ENCODE results near the gene SCRN1. TPM values are rescaled to one million over a fixed set of nuclear protein-coding genes. Genes with fewer than 3 reads are reported as not detected.

SCRN1 gene
- total RNA-seq, 5 donors from 2014 or later (not counting 1 experiment from before 2014, with no cell fraction given), result 3.4 to 12.5 (median 5.7) TPM

DNA sequence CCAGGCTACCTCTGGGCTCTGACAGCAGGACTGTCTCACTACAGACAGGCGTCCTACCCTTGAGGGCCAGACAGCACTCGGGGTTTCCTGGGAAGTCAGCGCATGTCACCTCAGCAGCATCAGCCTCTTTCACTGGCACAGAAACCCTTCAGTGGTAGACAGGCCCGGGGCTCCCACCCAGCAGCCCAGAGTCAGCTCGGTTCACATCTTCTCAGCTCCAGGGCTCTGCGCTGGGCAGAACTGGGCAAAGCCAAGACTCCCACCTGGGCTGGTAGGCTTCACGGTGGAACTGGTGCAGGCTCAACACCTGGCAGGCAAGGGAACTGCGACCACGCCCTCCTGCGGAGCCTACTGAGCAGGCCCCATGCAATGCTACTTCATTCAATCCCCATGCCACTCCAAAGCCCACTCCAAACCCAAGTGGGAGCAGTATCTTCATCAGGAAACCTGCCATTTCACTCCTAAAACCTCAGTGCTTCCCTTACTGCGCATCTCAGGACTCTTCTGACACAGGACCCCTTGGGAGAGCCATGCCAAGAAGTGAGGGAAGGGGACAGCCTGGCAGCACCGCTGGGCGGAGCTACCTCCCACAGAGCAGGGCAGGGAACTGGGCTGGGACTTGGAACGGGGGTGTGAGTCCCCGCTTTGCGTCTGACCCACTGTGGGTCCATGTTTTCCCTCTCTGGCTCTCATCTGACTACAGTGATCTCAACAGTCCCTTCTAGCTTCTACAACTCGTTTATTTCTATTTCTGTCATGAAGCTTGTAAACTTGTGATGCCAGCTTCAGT lies 60.4 kb downstream of the SCRN1 start:
- Mint-ChIP-seq H3K27ac (no peak overlapping the region), H3K4me3 (no peak overlapping the region), H3K36me3 (no peaks in the 10 kb centered on the region), H3K9me3 (no peaks in the 10 kb centered on the region), H3K4me1 (no peaks in the 10 kb centered on the region), H3K27me3 (peaks cover 3 to 14% of the 10 kb centered on the region in 2 donors)
- CTCF ChIA-PET, result interaction anchor here in 1 of 2 donors (1.3 kb wide), 1 partner anchor 8 kb away, joined by 6 read pairs; no protein-coding TSS in a partner anchor
- POLR2A ChIA-PET, result no interaction called here
- H3K27me3 ChIP-seq (replicated peaks in 1 of 2; ENCODE audit: control insufficient read depth in 2 of 2, extremely low read depth in 1 of 2, insufficient read depth in 2 of 2, low read length in 1 of 2), result peaks cover 0 to 2% of the 10 kb centered on the region in 2 experiments
- no peak overlapping the region for H3K27ac ChIP-seq (ENCODE audit: low read length)
- 78% methylated on average over 13 of the region's 17 CpGs for WGBS (ENCODE audit: insufficient coverage)
- no peaks in the 10 kb centered on the region for H3K36me3 ChIP-seq (ENCODE audit: control insufficient read depth in 2 of 2, extremely low read depth in 1 of 2, insufficient read depth in 1 of 2, low read length in 1 of 2)
- no peaks in the 10 kb centered on the region for H3K9me3 ChIP-seq
- H3K4me3 ChIP-seq (ENCODE audit: control insufficient read depth in 1 of 2, extremely low read depth in 1 of 2, low read length in 1 of 2), result no peak overlapping the region
- no peak for ATAC-seq (replicated peaks in 1 of 4)
- no peaks in the 10 kb centered on the region for H3K4me1 ChIP-seq (ENCODE audit: control insufficient read depth in 1 of 2, extremely low read depth in 1 of 2, insufficient read depth in 2 of 2, low read length in 2 of 2)
- DNase-seq, result no peak

DNA sequence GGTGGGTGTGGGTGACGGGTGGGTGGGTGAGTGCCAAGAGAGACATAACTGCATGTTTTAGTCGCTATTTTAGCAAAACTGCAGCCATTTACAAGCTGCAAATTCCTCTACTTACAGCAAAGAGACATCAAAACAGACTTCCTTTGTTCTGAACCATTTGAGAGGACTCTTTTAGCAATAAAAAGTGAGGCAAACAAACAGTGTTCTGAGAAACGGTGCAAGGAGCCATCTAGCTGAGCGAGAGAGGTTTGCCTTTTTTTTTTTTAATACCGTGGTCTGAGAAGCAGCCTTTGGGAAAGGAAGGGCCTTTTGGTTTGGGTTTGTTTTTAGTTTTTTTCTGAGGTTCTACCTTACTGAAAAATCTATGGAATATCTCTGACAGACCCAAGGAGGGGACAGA lies 62.9 kb downstream of the SCRN1 start:
- H3K4me3 ChIP-seq (ENCODE audit: control insufficient read depth in 1 of 2, extremely low read depth in 1 of 2, low read length in 1 of 2), result no peak overlapping the region
- H3K4me1 ChIP-seq (ENCODE audit: control insufficient read depth in 1 of 2, extremely low read depth in 1 of 2, insufficient read depth in 2 of 2, low read length in 2 of 2), result no peaks in the 10 kb centered on the region
- Mint-ChIP-seq H3K36me3 (no peaks in the 10 kb centered on the region), H3K27ac (no peak overlapping the region), H3K4me1 (no peaks in the 10 kb centered on the region), H3K4me3 (no peak overlapping the region), H3K27me3 (peaks cover 0 to 19% of the 10 kb centered on the region in 2 donors), H3K9me3 (no peaks in the 10 kb centered on the region)
- no peak for DNase-seq
- ATAC-seq (replicated peaks in 1 of 4), result no peak
- no peaks in the 10 kb centered on the region for H3K9me3 ChIP-seq
- ChIA-PET POLR2A (no interaction called here), CTCF (interaction anchor here in 1 of 2 donors (0.6 kb wide), 1 partner anchor 19 kb away, joined by 3 read pairs; no protein-coding TSS in a partner anchor)
- WGBS (ENCODE audit: insufficient coverage), result 72% methylated on average over 2 of the region's 5 CpGs
- peaks cover 0 to 2% of the 10 kb centered on the region in 2 experiments for H3K27me3 ChIP-seq (replicated peaks in 1 of 2; ENCODE audit: control insufficient read depth in 2 of 2, extremely low read depth in 1 of 2, insufficient read depth in 2 of 2, low read length in 1 of 2)
- H3K36me3 ChIP-seq (ENCODE audit: control insufficient read depth in 2 of 2, extremely low read depth in 1 of 2, insufficient read depth in 1 of 2, low read length in 1 of 2), result peaks cover 0 to 5% of the 10 kb centered on the region in 2 donors
- no peak overlapping the region for H3K27ac ChIP-seq (ENCODE audit: low read length)

DNA sequence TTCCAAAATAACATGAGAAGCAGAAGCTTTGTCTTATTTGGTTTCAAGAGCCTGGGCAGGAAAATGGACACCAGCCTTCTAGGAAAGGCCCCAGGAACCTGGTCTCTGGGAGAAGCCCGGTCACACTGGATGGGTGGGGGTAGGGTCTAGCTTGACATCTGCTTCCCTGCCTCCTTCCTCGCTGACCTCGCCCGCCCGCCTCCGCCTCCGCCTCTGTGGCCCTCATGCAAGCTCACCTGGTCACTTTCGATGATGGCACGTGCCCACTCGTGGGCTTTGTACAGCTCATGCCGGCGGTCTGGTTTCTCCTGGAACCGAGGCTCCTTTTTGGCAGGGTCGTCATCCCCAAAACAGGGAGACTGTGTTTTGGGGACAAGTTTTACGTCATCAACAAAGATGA lies 63.4 kb downstream of the SCRN1 start:
- Histone ChIP-seq H3K36me3 (ENCODE audit: control insufficient read depth in 2 of 2, extremely low read depth in 1 of 2, insufficient read depth in 1 of 2, low read length in 1 of 2) (peaks cover 0 to 5% of the 10 kb centered on the region in 2 donors), H3K4me3 (ENCODE audit: control insufficient read depth in 1 of 2, extremely low read depth in 1 of 2, low read length in 1 of 2) (no peak overlapping the region), H3K27ac (ENCODE audit: low read length) (no peak overlapping the region), H3K9me3 (no peaks in the 10 kb centered on the region), H3K4me1 (ENCODE audit: control insufficient read depth in 1 of 2, extremely low read depth in 1 of 2, insufficient read depth in 2 of 2, low read length in 2 of 2) (no peaks in the 10 kb centered on the region), H3K27me3 (replicated peaks in 1 of 2; ENCODE audit: control insufficient read depth in 2 of 2, extremely low read depth in 1 of 2, insufficient read depth in 2 of 2, low read length in 1 of 2) (peaks cover 0 to 2% of the 10 kb centered on the region in 2 experiments)
- peaks cover 0 to 19% of the 10 kb centered on the region in 2 donors for H3K27me3 Mint-ChIP-seq
- H3K4me1 Mint-ChIP-seq, result no peaks in the 10 kb centered on the region
- H3K27ac Mint-ChIP-seq, result no peak overlapping the region
- ATAC-seq (replicated peaks in 1 of 4) (no peak), DNase-seq (no peak)
- ChIA-PET POLR2A (no interaction called here), CTCF (interaction anchor here (0.6 to 0.7 kb wide), 2 partner anchors 19 to 135 kb away, joined by 3 to 10 read pairs; no protein-coding TSS in a partner anchor)
- H3K4me3 Mint-ChIP-seq, result no peak overlapping the region
- no peaks in the 10 kb centered on the region for H3K36me3 Mint-ChIP-seq
- 91% methylated on average over 12 of the region's 15 CpGs for WGBS (ENCODE audit: insufficient coverage)
- no peaks in the 10 kb centered on the region for H3K9me3 Mint-ChIP-seq

DNA sequence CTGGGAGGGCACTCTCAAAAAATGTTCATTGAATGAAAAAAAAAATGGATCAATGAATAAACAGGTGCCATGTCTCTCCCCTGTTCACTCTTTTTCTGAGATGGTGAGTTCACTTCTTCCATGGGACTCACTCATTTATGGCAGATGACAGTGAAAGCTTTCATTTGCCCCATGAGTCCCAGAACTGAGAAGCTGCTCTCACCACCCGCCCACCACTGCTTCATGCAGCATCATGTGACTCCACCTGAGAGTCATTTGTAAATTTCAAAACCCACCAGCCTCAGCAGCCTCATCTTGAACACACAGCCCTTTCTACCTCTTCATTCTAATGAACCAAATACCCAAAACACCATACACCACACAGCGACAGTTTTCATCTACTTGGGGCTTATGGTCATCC lies 64.9 kb downstream of the SCRN1 start:
- Mint-ChIP-seq H3K4me3 (no peak overlapping the region), H3K27ac (no peak overlapping the region), H3K36me3 (no peaks in the 10 kb centered on the region), H3K4me1 (no peaks in the 10 kb centered on the region), H3K27me3 (peaks cover 0 to 19% of the 10 kb centered on the region in 2 donors), H3K9me3 (no peaks in the 10 kb centered on the region)
- Histone ChIP-seq H3K27me3 (replicated peaks in 1 of 2; ENCODE audit: control insufficient read depth in 2 of 2, extremely low read depth in 1 of 2, insufficient read depth in 2 of 2, low read length in 1 of 2) (peaks cover 0 to 5% of the 10 kb centered on the region in 2 experiments), H3K9me3 (no peaks in the 10 kb centered on the region), H3K27ac (ENCODE audit: low read length) (no peak overlapping the region), H3K4me3 (ENCODE audit: control insufficient read depth in 1 of 2, extremely low read depth in 1 of 2, low read length in 1 of 2) (no peak overlapping the region), H3K36me3 (ENCODE audit: control insufficient read depth in 2 of 2, extremely low read depth in 1 of 2, insufficient read depth in 1 of 2, low read length in 1 of 2) (peaks cover 0 to 5% of the 10 kb centered on the region in 2 donors), H3K4me1 (ENCODE audit: control insufficient read depth in 1 of 2, extremely low read depth in 1 of 2, insufficient read depth in 2 of 2, low read length in 2 of 2) (no peaks in the 10 kb centered on the region)
- ChIA-PET POLR2A (no interaction called here), CTCF (no interaction called here)
- WGBS (ENCODE audit: insufficient coverage), result 43% methylated on average over 2 of the region's 2 CpGs
- no peak for DNase-seq
- ATAC-seq (replicated peaks in 1 of 4), result no peak

DNA sequence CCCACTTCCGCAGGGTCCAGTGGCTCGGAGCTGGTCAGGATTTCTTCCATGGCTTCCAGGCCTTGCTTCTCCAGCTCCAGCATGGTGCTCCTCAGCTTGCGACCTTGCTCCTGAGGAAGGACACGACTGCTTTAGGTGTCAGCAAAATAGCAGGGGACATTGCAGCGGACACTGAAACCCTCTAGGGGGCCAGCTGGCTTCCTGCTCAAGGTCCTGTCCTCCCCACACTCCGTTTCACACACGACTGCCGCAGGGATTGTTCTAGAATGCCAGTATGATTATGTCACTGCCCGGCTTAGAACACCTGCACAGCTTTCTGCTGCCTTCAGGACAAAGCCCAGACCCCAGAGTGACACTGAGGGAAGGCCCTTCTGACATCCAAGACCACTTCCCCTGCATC lies 65.6 kb downstream of the SCRN1 start:
- WGBS (ENCODE audit: insufficient coverage), result 85% methylated on average over 8 of the region's 9 CpGs
- no peak overlapping the region for H3K4me3 ChIP-seq (ENCODE audit: control insufficient read depth in 1 of 2, extremely low read depth in 1 of 2, low read length in 1 of 2)
- peaks cover 0 to 15% of the 10 kb centered on the region in 2 donors for H3K27me3 Mint-ChIP-seq
- no peak overlapping the region for H3K4me3 Mint-ChIP-seq
- H3K36me3 Mint-ChIP-seq, result no peaks in the 10 kb centered on the region
- POLR2A ChIA-PET, result no interaction called here
- ATAC-seq (replicated peaks in 1 of 4) (no peak), DNase-seq (no peak)
- H3K27ac ChIP-seq (ENCODE audit: low read length), result no peak overlapping the region
- CTCF ChIA-PET, result no interaction called here
- H3K4me1 Mint-ChIP-seq, result no peaks in the 10 kb centered on the region
- H3K4me1 ChIP-seq (ENCODE audit: control insufficient read depth in 1 of 2, extremely low read depth in 1 of 2, insufficient read depth in 2 of 2, low read length in 2 of 2), result no peaks in the 10 kb centered on the region
- H3K27ac Mint-ChIP-seq, result no peak overlapping the region
- H3K36me3 ChIP-seq (ENCODE audit: control insufficient read depth in 2 of 2, extremely low read depth in 1 of 2, insufficient read depth in 1 of 2, low read length in 1 of 2), result peaks cover 0 to 5% of the 10 kb centered on the region in 2 donors
- peaks cover 0 to 5% of the 10 kb centered on the region in 2 experiments for H3K27me3 ChIP-seq (replicated peaks in 1 of 2; ENCODE audit: control insufficient read depth in 2 of 2, extremely low read depth in 1 of 2, insufficient read depth in 2 of 2, low read length in 1 of 2)
- no peaks in the 10 kb centered on the region for H3K9me3 Mint-ChIP-seq
- no peaks in the 10 kb centered on the region for H3K9me3 ChIP-seq

DNA sequence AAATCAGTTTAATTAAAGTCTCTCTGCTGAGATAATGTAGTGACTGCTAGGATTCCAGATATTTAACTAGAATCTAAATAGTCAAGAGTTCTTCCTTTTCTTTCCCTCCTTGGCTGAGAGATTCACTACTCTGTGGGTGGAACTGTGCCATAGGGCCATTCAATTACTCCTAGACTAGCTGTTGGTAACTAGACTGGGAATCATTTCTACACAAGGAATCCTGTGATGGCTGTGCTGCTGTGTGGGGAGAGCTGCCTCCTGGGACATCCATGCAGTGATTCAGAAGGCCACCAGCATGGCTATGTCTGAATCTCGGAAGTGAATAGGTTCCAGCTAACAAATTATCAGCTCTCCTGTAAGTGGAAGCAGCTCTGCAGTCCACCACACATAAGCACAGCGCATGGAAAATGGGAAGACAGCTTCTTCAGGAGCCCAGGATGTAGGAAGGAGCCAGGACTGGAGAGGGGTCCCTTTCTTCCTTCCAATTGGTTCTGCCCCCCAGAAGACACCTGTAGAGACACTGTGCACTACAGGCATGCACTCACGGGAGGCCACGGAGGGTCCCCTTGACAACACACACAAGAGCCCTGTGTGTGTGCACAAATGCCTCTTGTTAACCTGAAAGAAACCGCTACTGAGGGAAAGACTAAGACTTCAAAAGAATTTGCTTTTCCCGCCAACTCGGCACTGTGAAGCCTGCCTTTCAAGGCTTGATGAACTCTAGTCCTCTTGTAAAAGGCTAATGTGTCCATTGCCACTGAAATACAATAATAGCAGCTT lies 66.5 kb downstream of the SCRN1 start:
- ChIA-PET CTCF (interaction anchor here (0.5 to 1.0 kb wide), 3 partner anchors 9 to 328 kb away, joined by 3 read pairs; no protein-coding TSS in a partner anchor), POLR2A (no interaction called here)
- Mint-ChIP-seq H3K4me3 (no peak overlapping the region), H3K27ac (no peak overlapping the region), H3K9me3 (no peaks in the 10 kb centered on the region), H3K27me3 (peaks cover 0 to 15% of the 10 kb centered on the region in 2 donors), H3K36me3 (no peaks in the 10 kb centered on the region), H3K4me1 (no peaks in the 10 kb centered on the region)
- ATAC-seq (replicated peaks in 1 of 4) (no peak), DNase-seq (no peak)
- Histone ChIP-seq H3K4me3 (ENCODE audit: control insufficient read depth in 1 of 2, extremely low read depth in 1 of 2, low read length in 1 of 2) (no peak overlapping the region), H3K36me3 (ENCODE audit: control insufficient read depth in 2 of 2, extremely low read depth in 1 of 2, insufficient read depth in 1 of 2, low read length in 1 of 2) (peaks cover 0 to 5% of the 10 kb centered on the region in 2 donors), H3K27me3 (replicated peaks in 1 of 2; ENCODE audit: control insufficient read depth in 2 of 2, extremely low read depth in 1 of 2, insufficient read depth in 2 of 2, low read length in 1 of 2) (peaks cover 0 to 3% of the 10 kb centered on the region in 2 experiments), H3K27ac (ENCODE audit: low read length) (no peak overlapping the region), H3K4me1 (ENCODE audit: control insufficient read depth in 1 of 2, extremely low read depth in 1 of 2, insufficient read depth in 2 of 2, low read length in 2 of 2) (no peaks in the 10 kb centered on the region), H3K9me3 (no peaks in the 10 kb centered on the region)
- 79% methylated on average over 5 of the region's 7 CpGs for WGBS (ENCODE audit: insufficient coverage)

All from T-cell (primary cell).